H1 (cell line): ENCODE data around the gene APPL2.

Experiments
- CHD1 ChIP-seq: IDR thresholded peaks from 2 replicates; pipeline ENCODE4 v1.6.1; 2012; ENCODE audit warnings: low read depth, low read length, improper control_type of control experiment
- JUN ChIP-seq: IDR thresholded peaks from 2 replicates; pipeline ENCODE4 v1.6.1; 2011; ENCODE audit warnings: low read depth, mild to moderate bottlenecking, improper control_type of control experiment, low read length
- PHF8 ChIP-seq: fragments of 200-600 bp; sonication (generic); conservative IDR thresholded peaks from 2 replicates; pipeline ENCODE4 v1.7.1; 2012; ENCODE audit warnings: low read depth, mild to moderate bottlenecking, inconsistent platforms, low read length, moderate library complexity
- POLR2A ChIP-seq, 2 experiments: IDR thresholded peaks; 1 replicate in 1 of 2; 2 replicates in 1 of 2; pipeline ENCODE4 v1.6.1; 2011; ENCODE audit warnings: low read depth in 2 of 2, low read length in 2 of 2, mild to moderate bottlenecking in 2 of 2; ENCODE audit errors: control extremely low read depth in 1 of 2
- POLR2AphosphoS5 ChIP-seq: IDR thresholded peaks from 2 replicates; pipeline ENCODE4 v1.6.1; 2011; ENCODE audit warnings: low read depth, low read length
- YY1 ChIP-seq: IDR thresholded peaks from 2 replicates; pipeline ENCODE4 v1.6.1; 2011; ENCODE audit warnings: low read depth, mild to moderate bottlenecking, low read length
- TF ChIP-seq, protein P1 (sequence below), 3 experiments: IDR thresholded peaks; 1 replicate in 2 of 3; 2 replicates in 1 of 3; pipeline versions ENCODE4 v1.5.1 to v1.6.1; 2011; ENCODE audit warnings: low read length in 3 of 3, mild to moderate bottlenecking in 3 of 3, inconsistent platforms in 2 of 3, low read depth in 1 of 3, moderate library complexity in 1 of 3; ENCODE audit not compliant: insufficient read depth in 1 of 3; ENCODE audit errors: control extremely low read depth in 1 of 3

DNA sequence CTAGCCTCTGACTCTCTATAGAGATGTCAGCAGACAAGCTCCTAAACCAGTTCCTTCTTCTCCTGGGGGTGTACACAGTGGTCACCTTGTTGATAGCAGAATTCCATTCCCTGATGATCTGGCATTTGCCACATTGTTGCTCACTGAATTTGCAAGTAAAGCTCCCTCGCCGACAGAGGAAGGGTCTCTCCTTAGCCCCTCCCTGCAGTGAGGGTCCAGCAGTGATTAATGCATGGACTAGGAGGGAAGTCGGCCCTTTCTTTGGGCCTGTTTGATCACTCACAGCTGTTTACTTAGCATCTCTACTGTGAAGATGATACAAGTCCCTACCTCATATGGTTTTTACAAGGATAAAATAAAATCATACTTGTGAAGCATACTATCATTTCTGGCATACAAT, 23.3 kb upstream of the APPL2 start:
- TF ChIP-seq POLR2A (IDR thresholded peaks at IDR 0.05; ENCODE audit: control extremely low read depth in 1 of 2, low read depth in 2 of 2, low read length in 2 of 2) (no peak), POLR2AphosphoS5 (no peak), CHD1 (no peak), YY1 (no peak), JUN (no peak), PHF8 (no peak)
- TF ChIP-seq, protein P1, sequence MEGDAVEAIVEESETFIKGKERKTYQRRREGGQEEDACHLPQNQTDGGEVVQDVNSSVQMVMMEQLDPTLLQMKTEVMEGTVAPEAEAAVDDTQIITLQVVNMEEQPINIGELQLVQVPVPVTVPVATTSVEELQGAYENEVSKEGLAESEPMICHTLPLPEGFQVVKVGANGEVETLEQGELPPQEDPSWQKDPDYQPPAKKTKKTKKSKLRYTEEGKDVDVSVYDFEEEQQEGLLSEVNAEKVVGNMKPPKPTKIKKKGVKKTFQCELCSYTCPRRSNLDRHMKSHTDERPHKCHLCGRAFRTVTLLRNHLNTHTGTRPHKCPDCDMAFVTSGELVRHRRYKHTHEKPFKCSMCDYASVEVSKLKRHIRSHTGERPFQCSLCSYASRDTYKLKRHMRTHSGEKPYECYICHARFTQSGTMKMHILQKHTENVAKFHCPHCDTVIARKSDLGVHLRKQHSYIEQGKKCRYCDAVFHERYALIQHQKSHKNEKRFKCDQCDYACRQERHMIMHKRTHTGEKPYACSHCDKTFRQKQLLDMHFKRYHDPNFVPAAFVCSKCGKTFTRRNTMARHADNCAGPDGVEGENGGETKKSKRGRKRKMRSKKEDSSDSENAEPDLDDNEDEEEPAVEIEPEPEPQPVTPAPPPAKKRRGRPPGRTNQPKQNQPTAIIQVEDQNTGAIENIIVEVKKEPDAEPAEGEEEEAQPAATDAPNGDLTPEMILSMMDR (IDR thresholded peaks at IDR 0.05; ENCODE audit: control extremely low read depth in 1 of 3, insufficient read depth in 1 of 3, low read depth in 1 of 3, low read length in 3 of 3), result no peak
